ENCODE measurements around the gene TNNI2.

Gene TNNI2

GRCh38 chr11:1826552-1827094, 12.2 kb upstream of the TNNI2 start:
- H3K4me3 ChIP-seq (replicated peaks; ENCODE audit: low read depth, low read length) = no peak overlapping the region
- peak; percentile 74 for DNase-seq (ENCODE audit: low read depth)
- peak; percentile 21 for TF ChIP-seq CTCF (IDR thresholded peaks at IDR 0.05; ENCODE audit: low read length, missing control alignments)

- peak; percentile 1 for TF ChIP-seq CTCF (IDR thresholded peaks at IDR 0.05; ENCODE audit: low read length, missing control alignments)
- H3K4me3 ChIP-seq (replicated peaks; ENCODE audit: low read depth, low read length) = no peak overlapping the region
Observed at GRCh38 chr11:1827095-1827813, 11.5 kb upstream of the TNNI2 start.

GRCh38 chr11:1827931-1828330, 10.8 kb upstream of the TNNI2 start:
- TF ChIP-seq CTCF (IDR thresholded peaks at IDR 0.05; ENCODE audit: low read length, missing control alignments) = no peak
- no peak for DNase-seq (ENCODE audit: low read depth)
- no peak overlapping the region for H3K4me3 ChIP-seq (replicated peaks; ENCODE audit: low read depth, low read length)

More at GRCh38 chr11:1827095-1827813, 11.5 kb upstream of the TNNI2 start:
- peak; percentile 84 for DNase-seq (ENCODE audit: low read depth)

GRCh38 chr11:1828542-1828941, 10.2 kb upstream of the TNNI2 start:
- TF ChIP-seq CTCF (IDR thresholded peaks at IDR 0.05; ENCODE audit: low read length, missing control alignments) = no peak
- no peak for DNase-seq (ENCODE audit: low read depth)
- no peak overlapping the region for H3K4me3 ChIP-seq (replicated peaks; ENCODE audit: low read depth, low read length)

- TF ChIP-seq CTCF (IDR thresholded peaks at IDR 0.05; ENCODE audit: low read length, missing control alignments) = no peak
- H3K4me3 ChIP-seq (replicated peaks; ENCODE audit: low read depth, low read length) = no peak overlapping the region
- DNase-seq (ENCODE audit: low read depth) = peak; percentile 52
Observed at GRCh38 chr11:1829039-1829820, 9.6 kb upstream of the TNNI2 start.

- no peak for TF ChIP-seq CTCF (IDR thresholded peaks at IDR 0.05; ENCODE audit: low read length, missing control alignments)
- no peak for DNase-seq (ENCODE audit: low read depth)
- no peak overlapping the region for H3K4me3 ChIP-seq (replicated peaks; ENCODE audit: low read depth, low read length)
Observed at GRCh38 chr11:1830004-1830321, 8.8 kb upstream of the TNNI2 start.

Data from fibroblast of pulmonary artery (primary cell).